H1 (cell line): ENCODE results near the gene SMIM20. TPM values are rescaled to one million over a fixed set of nuclear protein-coding genes. Genes with fewer than 3 reads are reported as not detected.

Experiments used
- CTCF ChIA-PET: fragments of 300-600 bp; sonication (Branson Sonifier 250); formaldehyde crosslinking; loops from one replicate; lab custom pipeline; 2021; ENCODE audit not compliant: partially characterized antibody; lab: Charles Lee
- POLR2A ChIA-PET: fragments of 300-600 bp; sonication (Branson Sonifier 250); formaldehyde crosslinking; loops from one replicate; lab custom pipeline; 2021; ENCODE audit warnings: inconsistent platforms; ENCODE audit not compliant: partially characterized antibody; lab: Charles Lee
- DNase-seq, 2 experiments: peaks; one replicate each; pipeline versions ENCODE4 v3.0.0 to v3.0.0-alpha.2; 2010 to 2022; ENCODE audit warnings: low spot score in 2 of 2, low read depth in 1 of 2, mixed read lengths in 1 of 2
- FAIRE-seq: peaks from 2 replicates; lab custom pipeline; 2011; peaks lifted over from hg19 to GRCh38; lab: Jason Lieb, UNC
- H2AFZ ChIP-seq: 2 replicates; pipeline ENCODE4 v1.8.1; 2012; ENCODE audit warnings: low read length, inconsistent platforms
- H2AK5ac ChIP-seq: 2 replicates; pipeline ENCODE4 v1.6.1; 2013; ENCODE audit warnings: low read depth, low read length
- H2BK120ac ChIP-seq: replicated peaks from 2 replicates; pipeline ENCODE3; 2013; ENCODE audit warnings: low read depth, low read length, inconsistent platforms
- H2BK12ac ChIP-seq: 2 replicates; pipeline ENCODE4 v1.6.1; 2013; ENCODE audit warnings: low read depth, low read length
- H2BK15ac ChIP-seq: 2 replicates; pipeline ENCODE4 v1.6.1; 2013; ENCODE audit warnings: low read length
- H2BK20ac ChIP-seq: 2 replicates; pipeline ENCODE4 v1.6.1; 2013; ENCODE audit warnings: low read length
- H2BK5ac ChIP-seq: 2 replicates; pipeline ENCODE4 v1.6.1; 2013; ENCODE audit warnings: low read depth, low read length
- H3K14ac ChIP-seq: 2 replicates; pipeline ENCODE4 v1.6.1; 2013; ENCODE audit warnings: inconsistent platforms; ENCODE audit not compliant: insufficient read length
- H3K18ac ChIP-seq: 2 replicates; pipeline ENCODE4 v1.6.1; 2013; ENCODE audit warnings: low read length; ENCODE audit errors: extremely low read depth
- H3K23ac ChIP-seq: 2 replicates; pipeline ENCODE4 v1.6.1; 2013; ENCODE audit warnings: inconsistent platforms; ENCODE audit not compliant: insufficient read length
- H3K23me2 ChIP-seq: 2 replicates; pipeline ENCODE4 v1.6.1; 2013; ENCODE audit warnings: low read depth, low read length
- H3K27ac ChIP-seq: 2 replicates; pipeline ENCODE4 v1.6.1; 2011; ENCODE audit warnings: low read depth, low read length, inconsistent platforms
- H3K27me3 ChIP-seq, 4 experiments: replicated peaks in 1 of 4; 1 replicate in 1 of 4; 2 replicates in 3 of 4; pipeline versions ENCODE4 v1.6.1 to v1.8.1; 2011 to 2013; ENCODE audit warnings: low read length in 3 of 4, mild to moderate bottlenecking in 3 of 4, inconsistent platforms in 2 of 4, mixed read lengths in 2 of 4, moderate library complexity in 1 of 4; ENCODE audit not compliant: control insufficient read depth in 3 of 4, insufficient read depth in 3 of 4; ENCODE audit errors: extremely low read depth in 1 of 4
- H3K36me3 ChIP-seq, 4 experiments: 2 replicates each; pipeline versions ENCODE4 v1.6.1 to v1.8.1; 2011 to 2013; ENCODE audit warnings: mild to moderate bottlenecking in 4 of 4, low read length in 3 of 4, moderate library complexity in 2 of 4, control low read depth in 1 of 4, inconsistent platforms in 1 of 4; ENCODE audit not compliant: insufficient read depth in 4 of 4, control insufficient read depth in 2 of 4
- H3K4ac ChIP-seq: replicated peaks from 2 replicates; pipeline ENCODE3; 2013; ENCODE audit warnings: low read length, low read depth, mixed read lengths, inconsistent platforms; ENCODE audit not compliant: insufficient read length
- H3K4me1 ChIP-seq, 4 experiments: replicated peaks in 1 of 4; 1 replicate in 1 of 4; 2 replicates in 3 of 4; pipeline versions ENCODE4 v1.6.1 to v1.8.1; 2011 to 2013; ENCODE audit warnings: low read length in 3 of 4, inconsistent platforms in 2 of 4, mixed read lengths in 1 of 4; ENCODE audit not compliant: insufficient read depth in 4 of 4, control insufficient read depth in 3 of 4
- H3K4me2 ChIP-seq, 2 experiments: 2 replicates each; pipeline versions ENCODE4 v1.6.1 to v1.8.1; 2011 to 2013; ENCODE audit warnings: low read depth in 2 of 2, low read length in 2 of 2, control low read depth in 1 of 2, inconsistent platforms in 1 of 2, mild to moderate bottlenecking in 1 of 2; ENCODE audit not compliant: insufficient read depth in 1 of 2
- H3K4me3 ChIP-seq, 4 experiments: fragments of 200-600, 300-600 bp in 1 of 4; sonication (generic), shearing (Covaris generic), sonication (Bioruptor Twin) in 1 of 4; 2 replicates each; pipeline versions ENCODE4 v1.5.1 to v1.8.1; 2011 to 2016; ENCODE audit warnings: low read length in 4 of 4, low read depth in 3 of 4, control low read depth in 2 of 4, inconsistent platforms in 2 of 4, mild to moderate bottlenecking in 2 of 4, mixed read lengths in 1 of 4, moderate library complexity in 1 of 4; ENCODE audit not compliant: insufficient read depth in 2 of 4; ENCODE audit errors: extremely low read depth in 1 of 4
- H3K56ac ChIP-seq: replicated peaks from 2 replicates; pipeline ENCODE3; 2013; ENCODE audit warnings: low read depth, mild to moderate bottlenecking, mixed read lengths, low read length, inconsistent platforms; ENCODE audit not compliant: insufficient read length
- H3K79me1 ChIP-seq: 2 replicates; pipeline ENCODE4 v1.6.1; 2013; ENCODE audit warnings: low read depth, low read length, control low read depth
- H3K79me2 ChIP-seq, 2 experiments: 2 replicates each; pipeline versions ENCODE4 v1.6.1 to v1.8.1; 2012 to 2013; ENCODE audit warnings: low read length in 2 of 2, mild to moderate bottlenecking in 2 of 2, inconsistent platforms in 1 of 2; ENCODE audit not compliant: insufficient read depth in 2 of 2, control insufficient read depth in 1 of 2
- H3K9ac ChIP-seq, 4 experiments: replicated peaks in 1 of 4; 1 replicate in 1 of 4; 2 replicates in 3 of 4; pipeline versions ENCODE4 v1.6.1 to v1.8.1; 2011 to 2013; ENCODE audit warnings: low read depth in 3 of 4, low read length in 3 of 4, control low read depth in 2 of 4, mild to moderate bottlenecking in 2 of 4, moderate library complexity in 2 of 4, inconsistent platforms in 1 of 4; ENCODE audit errors: extremely low read depth in 1 of 4
- H3K9me3 ChIP-seq, 2 experiments: 2 replicates each; pipeline versions ENCODE4 v1.6.1 to v1.8.1; 2012 to 2013; ENCODE audit warnings: mild to moderate bottlenecking in 2 of 2, moderate library complexity in 2 of 2, control low read depth in 1 of 2, inconsistent platforms in 1 of 2, low read depth in 1 of 2, low read length in 1 of 2, mixed read lengths in 1 of 2; ENCODE audit not compliant: insufficient read depth in 2 of 2
- H4K20me1 ChIP-seq, 2 experiments: replicated peaks in 1 of 2; 2 replicates each; pipeline versions ENCODE3 to v1.8.1; 2011 to 2013; ENCODE audit warnings: inconsistent platforms in 2 of 2, low read length in 2 of 2, mild to moderate bottlenecking in 1 of 2; ENCODE audit not compliant: insufficient read depth in 2 of 2, control insufficient read depth in 1 of 2
- H4K5ac ChIP-seq: 2 replicates; pipeline ENCODE4 v1.6.1; 2013; ENCODE audit warnings: low read length, low read depth, mixed read lengths, inconsistent platforms; ENCODE audit not compliant: insufficient read length
- H4K8ac ChIP-seq: 2 replicates; pipeline ENCODE4 v1.8.0; 2013; ENCODE audit warnings: mild to moderate bottlenecking, moderate library complexity, low read length, inconsistent platforms; ENCODE audit not compliant: insufficient read depth; ENCODE audit errors: extremely low read depth
- H4K91ac ChIP-seq: replicated peaks from 2 replicates; pipeline ENCODE3; 2013; ENCODE audit warnings: low read length, mixed read lengths, inconsistent platforms; ENCODE audit not compliant: insufficient read length
- WGBS, 2 experiments: shearing (Covaris generic) in 1 of 2; methylation state at CpG; one replicate each; pipeline versions ENCODE4 v1.1.6 to v1.1.7; 2013 to 2015; ENCODE audit warnings: low lambda C conversion rate in 2 of 2, mixed read lengths in 2 of 2, inconsistent platforms in 1 of 2, low coverage in 1 of 2, missing lambda C conversion rate in 1 of 2; ENCODE audit not compliant: insufficient replicate concordance in 2 of 2, insufficient coverage in 1 of 2, insufficient read length in 1 of 2; ENCODE audit errors: extremely low coverage in 1 of 2, missing lambda C conversion rate in 1 of 2; 5-methylcytosine and 5-hydroxymethylcytosine counted together
- polyA plus RNA-seq, 7 experiments: library from polyadenylated mRNA; depleted of rRNA in 3 of 7; stranded (reverse) in 5 of 7; unstranded in 2 of 7; fragments of >200 nt in 5 of 7; fragments of 200-250 nt in 2 of 7; gene quantifications; 1 replicate in 5 of 7; 2 replicates in 1 of 7; 4 replicates in 1 of 7; pipeline versions ENCODE4 v1.2.1 to v1.2.3, GENCODE V29; 2011 to 2013; ENCODE audit warnings: missing spikeins in 2 of 7, mixed read lengths in 2 of 7
- total RNA-seq: library from RNA; stranded (reverse); fragmentation: NEBNext Ultra II Directional; extraction: Animal tissue kit (Norgen Biotek cat#: 25700); gene quantifications from 2 replicates; pipeline ENCODE4 v1.2.1, GENCODE V29; 2021

Gene SMIM20
- total and polyA plus RNA-seq, 2 of the 8 experiments (the other 6 are each of a cell fraction or from before 2014, with no cell fraction given), result 21.9 to 36.9 TPM

GRCh38 chr4:25892796-25893195 lies 21.2 kb upstream of the SMIM20 start:
- H3K79me1 ChIP-seq, result no peaks in the 10 kb centered on the region
- H3K23me2 ChIP-seq, result no peaks in the 10 kb centered on the region
- H2BK5ac ChIP-seq, result no peak overlapping the region
- H2AK5ac ChIP-seq, result no peak overlapping the region
- no peak overlapping the region for H3K9ac ChIP-seq
- no peak overlapping the region for H3K4me3 ChIP-seq
- H3K27ac ChIP-seq, result no peak overlapping the region
- no peak overlapping the region for H4K5ac ChIP-seq
- H3K56ac ChIP-seq, result no peak overlapping the region
- H2BK12ac ChIP-seq, result no peak overlapping the region
- no peaks in the 10 kb centered on the region for H3K27me3 ChIP-seq
- CTCF ChIA-PET, result interaction anchor here (1.1 to 1.4 kb wide), 2 partner anchors 16 to 33 kb away, joined by 4 to 5 read pairs; no protein-coding TSS in a partner anchor
- H3K4me2 ChIP-seq, result no peak overlapping the region
- H3K4ac ChIP-seq, result no peak overlapping the region
- no peak overlapping the region for H2BK15ac ChIP-seq
- H2BK20ac ChIP-seq, result no peak overlapping the region
- H3K9me3 ChIP-seq, result no peaks in the 10 kb centered on the region
- no peaks in the 10 kb centered on the region for H4K20me1 ChIP-seq
- POLR2A ChIA-PET, result interaction anchor here (1.0 kb wide), 1 partner anchor 15 kb away, joined by 3 read pairs; no protein-coding TSS in a partner anchor
- no peak overlapping the region for H3K23ac ChIP-seq
- H3K4me1 ChIP-seq, result peaks cover 2 to 16% (median 11%) of the 10 kb centered on the region in 4 experiments; a peak in 6 of 7 replicates
- no peak overlapping the region for H4K91ac ChIP-seq
- no peak overlapping the region for H4K8ac ChIP-seq
- H3K14ac ChIP-seq, result no peak overlapping the region
- FAIRE-seq (no peak), DNase-seq (no peak)
- no peak overlapping the region for H2AFZ ChIP-seq
- no peak overlapping the region for H2BK120ac ChIP-seq
- no peak overlapping the region for H3K18ac ChIP-seq
- no peaks in the 10 kb centered on the region for H3K36me3 ChIP-seq
- WGBS, 2 experiments, result 86% methylated on average over 6 of the region's 6 CpGs; no CpG with 5 or more reads in 1 of the 2 experiments
- H3K79me2 ChIP-seq, result no peaks in the 10 kb centered on the region
